GM18907 (cell line): Measurements from ENCODE around the gene CLEC16A.

ENCODE experiments used
- ATAC-seq: cut with Tn5 transposase; IDR thresholded peaks from one replicate; pipeline ENCODE4 v1.9.1; 2021; ENCODE audit warnings: mild to moderate bottlenecking, moderate library complexity; ENCODE audit not compliant: unreplicated experiment

The CLEC16A gene

DNA sequence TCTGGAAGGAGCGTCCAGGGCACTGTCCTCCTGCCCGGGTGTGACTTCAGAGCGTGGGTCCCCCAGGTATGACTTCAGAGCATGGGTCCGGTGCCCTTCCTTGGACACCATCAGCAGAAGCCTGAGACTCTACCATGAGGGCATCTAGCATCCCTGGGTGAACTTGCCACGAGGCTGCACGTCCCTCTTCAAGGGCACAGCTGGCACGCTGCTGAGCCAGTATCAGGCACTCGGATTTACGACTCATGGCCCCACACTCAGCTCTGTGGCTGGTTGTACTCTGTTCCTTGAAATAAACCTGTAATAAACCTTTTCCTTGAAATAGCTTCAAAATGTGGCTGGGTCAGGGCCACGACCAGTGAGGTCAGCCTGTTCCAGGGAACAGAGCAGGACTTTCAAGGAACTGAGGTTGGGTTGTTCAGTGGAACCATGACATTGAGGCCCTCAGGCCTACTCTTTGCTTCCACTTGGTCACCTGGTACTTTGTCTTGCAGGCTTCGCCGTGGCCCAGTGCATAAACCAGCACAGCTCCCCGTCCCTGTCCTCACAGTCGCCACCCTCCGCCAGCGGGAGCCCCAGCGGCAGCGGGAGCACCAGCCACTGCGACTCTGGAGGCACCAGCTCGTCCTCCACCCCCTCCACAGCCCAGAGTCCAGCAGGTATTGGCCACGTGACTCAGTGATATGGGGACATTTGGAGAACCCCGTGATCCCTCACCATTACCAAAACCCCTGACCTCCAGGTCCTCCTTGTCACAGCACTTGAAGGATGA lies 221.7 kb downstream of the CLEC16A start:
- ATAC-seq = no peak

DNA sequence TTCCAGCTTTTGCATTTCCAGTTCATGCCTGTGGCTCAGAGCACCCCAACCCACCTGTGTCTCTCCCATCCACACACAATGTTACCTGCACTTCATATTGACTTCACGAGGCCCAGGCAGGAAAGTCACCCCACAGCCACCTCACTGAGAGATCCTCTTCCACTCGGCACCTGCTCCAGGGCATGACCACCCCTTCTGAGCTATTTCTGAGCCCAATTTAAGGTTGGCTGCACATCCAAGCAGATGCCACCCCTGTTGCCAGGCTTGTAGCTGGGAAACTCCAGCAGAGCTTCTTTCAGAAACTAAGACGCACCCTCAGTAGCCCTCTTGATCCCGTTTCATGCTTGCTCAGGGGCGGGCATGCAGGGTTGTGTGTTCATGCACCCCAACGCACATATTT lies 223.2 kb downstream of the CLEC16A start:
- no peak for ATAC-seq

DNA sequence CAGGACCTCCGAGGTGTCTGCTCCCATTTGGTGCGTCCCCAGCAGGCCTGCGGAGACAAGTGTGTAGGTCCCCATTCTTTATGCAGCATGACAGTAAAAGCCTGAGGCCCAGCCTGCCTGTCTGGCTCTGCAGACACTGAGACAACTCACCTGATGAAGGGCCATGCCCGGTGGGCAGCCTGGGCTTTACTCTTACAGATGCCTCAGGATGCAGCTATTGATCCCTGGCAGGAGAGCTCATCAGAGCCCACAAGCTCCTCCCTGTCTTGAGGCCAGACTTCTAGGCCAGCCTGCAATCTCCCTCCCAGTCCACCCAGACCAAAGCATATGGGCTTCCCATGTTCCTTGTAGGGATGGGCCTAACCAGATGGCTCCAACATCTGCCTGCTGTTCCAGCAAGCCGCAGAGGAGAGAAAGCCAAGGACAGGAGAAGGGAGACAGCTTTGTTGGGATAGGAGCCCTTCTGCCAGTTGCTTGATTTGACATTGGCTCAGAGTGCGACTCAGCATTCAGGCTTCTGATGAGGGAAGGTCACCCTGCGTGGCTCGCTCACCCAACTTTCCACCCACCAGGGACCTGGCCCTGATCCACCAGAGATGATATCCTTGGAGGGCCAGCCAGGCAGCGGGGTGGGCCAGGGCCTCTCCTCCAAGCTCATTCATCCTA lies 224.2 kb downstream of the CLEC16A start:
- ATAC-seq = no peak

DNA sequence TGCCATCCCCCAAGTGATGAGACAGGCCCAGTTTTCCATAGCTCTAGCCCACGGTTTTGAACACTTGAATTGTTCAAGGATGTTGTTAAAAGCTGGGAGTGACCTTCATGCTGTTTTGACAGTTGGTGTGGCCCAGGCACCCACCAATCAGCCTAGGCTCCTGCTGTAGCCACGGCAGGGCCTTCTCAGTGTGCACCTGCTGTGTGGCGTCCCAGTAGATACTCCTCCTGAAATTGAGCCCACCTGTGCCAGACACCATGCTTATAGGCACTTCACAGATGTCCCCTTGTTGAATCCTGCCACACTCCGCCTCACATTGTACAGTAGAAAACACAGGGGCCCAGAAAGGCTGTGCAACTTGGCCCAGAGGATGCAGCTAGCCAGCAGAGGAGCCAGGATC lies 225.3 kb downstream of the CLEC16A start:
- no peak for ATAC-seq

DNA sequence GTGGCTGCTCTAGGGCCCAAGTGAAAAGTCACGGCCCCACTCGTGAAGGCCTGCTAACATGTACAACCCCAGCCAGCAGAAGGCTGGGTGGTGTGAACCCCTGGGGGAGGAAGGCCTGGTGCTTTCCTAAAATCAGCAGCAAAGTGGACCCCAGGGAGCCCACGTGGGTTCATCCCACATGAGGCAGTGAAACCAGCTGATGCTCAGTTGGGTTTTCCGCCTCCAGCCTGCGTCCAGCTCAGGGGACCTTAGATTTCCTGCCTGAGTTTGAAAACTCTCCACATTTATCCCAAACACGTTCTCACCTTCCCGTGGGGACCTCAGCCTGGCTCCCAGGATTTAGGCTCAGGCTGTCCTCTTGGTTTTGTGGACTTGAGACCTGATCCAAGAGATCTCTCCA lies 225.8 kb downstream of the CLEC16A start:
- no peak for ATAC-seq

DNA sequence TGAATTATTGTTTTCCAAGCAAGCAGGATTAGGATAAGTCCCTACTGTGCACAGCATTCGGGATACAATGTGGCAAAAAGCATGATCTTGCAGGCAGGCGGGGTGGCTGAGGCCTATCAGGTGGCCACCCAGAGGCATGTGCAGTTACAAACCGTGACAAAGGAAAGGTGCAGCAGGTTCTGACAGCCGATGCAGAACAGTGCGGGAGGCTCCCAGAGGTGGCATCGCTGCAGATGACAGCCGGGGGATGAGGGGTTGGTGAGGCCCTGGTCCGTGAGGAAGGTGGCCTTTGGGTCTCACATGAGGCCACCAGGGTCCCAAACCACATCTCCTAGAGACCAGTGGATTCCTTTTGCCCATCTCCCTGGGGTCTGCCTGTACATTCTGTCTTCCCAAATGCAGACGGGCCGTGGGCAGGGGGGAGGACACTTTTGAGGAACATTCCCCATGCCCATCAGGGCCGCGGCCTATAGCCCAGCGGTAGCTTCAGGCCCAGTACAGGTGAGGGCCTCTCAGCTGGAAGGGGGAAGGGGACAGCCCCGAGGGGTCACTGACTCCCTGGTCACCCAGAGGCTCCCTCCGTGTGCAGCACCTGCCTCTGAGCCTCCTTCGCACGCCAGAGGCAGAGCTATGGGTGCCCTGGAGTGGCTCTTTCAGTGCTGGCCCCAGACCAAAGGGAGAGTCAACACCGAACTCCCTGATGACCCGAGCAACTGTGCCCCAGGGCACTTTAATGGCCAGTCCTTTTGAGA lies 226.5 kb downstream of the CLEC16A start:
- ATAC-seq = no peak

DNA sequence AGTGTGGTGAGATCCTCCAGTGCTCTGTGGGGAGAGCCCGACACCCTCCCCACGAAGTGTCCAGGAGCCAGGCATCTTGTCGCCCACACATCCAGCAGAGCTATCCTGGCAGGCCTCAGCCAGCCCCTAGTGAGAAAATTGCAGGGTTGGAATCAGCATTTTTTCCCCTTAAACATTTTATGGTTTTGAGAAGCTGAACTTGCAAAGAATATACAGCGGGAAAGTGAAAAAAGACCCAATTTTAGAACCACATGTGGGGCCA lies 227.0 kb downstream of the CLEC16A start:
- ATAC-seq = no peak

DNA sequence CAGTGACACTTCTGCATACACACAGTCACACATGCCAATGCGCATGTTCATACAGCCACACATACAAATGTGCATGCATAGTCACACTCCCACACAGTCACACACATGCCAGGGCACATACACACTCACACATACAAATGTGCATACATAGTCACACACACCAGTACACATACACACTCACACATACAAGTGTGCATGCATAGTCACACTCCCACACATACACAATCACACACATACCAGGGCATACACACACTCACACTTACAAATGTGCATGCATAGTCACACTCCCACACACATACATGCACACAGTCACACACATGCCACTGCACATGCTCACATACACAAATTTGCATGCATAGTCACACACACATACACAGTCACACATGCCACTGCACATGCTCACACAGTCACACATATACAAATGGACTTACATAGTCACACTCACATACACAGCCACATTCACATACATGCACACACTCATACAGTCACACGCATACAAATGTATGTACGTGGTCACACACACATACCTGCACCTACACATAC lies 227.5 kb downstream of the CLEC16A start:
- no peak for ATAC-seq

DNA sequence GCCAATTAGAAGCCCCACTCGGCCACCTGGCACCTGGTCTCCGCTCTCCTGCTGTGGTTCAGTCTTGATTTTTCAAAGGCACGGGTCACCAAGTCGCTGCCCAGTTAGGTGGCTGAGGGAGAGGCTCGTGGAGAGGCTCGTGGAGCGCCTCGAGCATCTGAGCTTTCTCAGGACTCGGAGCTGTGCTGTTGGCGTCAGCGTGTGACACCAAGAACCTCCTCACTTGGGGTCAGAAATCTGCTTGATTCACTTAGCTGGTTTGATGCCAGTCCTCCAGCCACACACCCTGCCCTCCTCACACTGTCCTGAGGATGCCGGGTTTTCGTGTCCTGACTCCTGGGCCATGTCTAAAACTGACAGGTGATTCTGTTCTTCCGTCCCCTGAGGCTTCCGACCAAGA lies 229.1 kb downstream of the CLEC16A start:
- ATAC-seq = no peak

DNA sequence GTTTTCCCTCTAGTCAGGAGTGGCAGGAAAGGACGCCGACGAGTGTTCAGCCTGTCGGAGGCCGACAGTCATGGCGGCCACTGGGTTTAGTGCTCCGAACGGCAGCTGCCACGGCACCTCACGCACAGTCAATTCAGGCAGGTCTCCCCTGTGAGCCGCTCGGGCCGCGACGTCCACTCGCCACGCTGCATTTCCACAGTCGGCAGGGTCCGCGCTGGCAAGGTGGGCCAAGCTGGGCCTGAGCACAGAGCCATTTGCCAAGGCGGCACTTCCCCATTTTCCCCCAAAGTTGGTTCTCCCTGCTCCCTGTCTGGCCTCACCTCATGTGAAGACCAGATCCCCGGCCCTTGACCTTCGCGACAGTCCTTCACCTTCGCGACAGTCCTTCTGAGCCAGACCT lies 229.8 kb downstream of the CLEC16A start:
- ATAC-seq = no peak

DNA sequence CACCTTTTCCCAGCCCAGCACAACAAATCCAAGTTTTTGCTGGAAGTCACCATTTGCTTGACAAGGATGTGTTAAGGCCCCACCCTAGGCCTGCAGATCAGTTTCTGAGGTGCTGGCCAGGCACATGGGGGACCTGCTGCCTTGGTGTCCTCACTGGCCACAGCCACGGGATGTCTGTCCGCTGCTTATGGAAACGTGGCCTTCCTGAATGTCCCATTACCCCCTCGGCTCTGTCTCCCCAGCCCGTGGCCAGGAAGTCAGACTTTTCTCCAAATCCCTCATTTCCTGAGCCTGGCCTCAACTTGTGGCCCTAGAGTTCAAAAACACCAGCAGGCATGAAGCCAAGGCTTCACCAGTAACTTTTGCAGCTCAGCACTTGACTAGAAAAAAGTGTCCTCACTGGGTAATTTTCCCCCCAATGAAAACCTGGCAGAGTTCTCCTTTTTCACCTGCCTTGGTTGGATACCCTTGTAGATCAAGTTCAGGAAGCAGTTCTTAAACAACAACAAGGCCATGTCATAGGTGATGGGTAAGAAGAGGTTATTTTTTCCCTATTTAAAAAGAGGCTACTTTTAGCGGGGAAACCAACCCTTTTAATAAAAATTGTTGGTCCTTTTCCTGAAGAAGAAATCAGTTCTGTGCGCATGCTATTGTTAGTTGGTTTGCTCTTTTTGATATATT lies 230.9 kb downstream of the CLEC16A start:
- ATAC-seq = peak; percentile 3

DNA sequence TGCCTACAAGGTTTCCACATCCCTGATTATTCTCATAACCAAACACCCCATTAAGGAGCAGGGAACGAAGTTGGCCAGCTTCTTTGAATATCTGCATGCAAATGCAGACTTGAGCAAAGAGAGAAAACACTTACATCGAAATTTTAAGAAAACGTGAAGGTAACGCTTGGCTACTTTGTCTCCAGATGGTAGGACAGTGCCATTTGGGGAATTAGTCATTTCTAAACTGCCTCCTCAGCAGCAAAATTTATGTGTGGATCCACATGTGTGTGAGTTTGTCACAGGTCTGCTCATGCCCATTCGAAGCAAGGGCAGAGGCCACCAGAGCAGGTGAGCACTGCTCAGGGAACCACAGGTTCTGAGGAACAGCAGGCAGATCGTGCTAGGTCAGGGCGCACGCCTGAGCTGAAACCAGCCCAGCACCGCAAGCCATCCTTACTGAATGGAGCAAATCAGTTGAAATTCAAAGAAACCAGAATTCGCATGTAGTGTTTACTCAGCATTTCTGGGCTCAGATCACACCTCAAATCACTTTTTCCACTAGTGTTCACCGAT lies 231.5 kb downstream of the CLEC16A start:
- peak; percentile 59 for ATAC-seq

DNA sequence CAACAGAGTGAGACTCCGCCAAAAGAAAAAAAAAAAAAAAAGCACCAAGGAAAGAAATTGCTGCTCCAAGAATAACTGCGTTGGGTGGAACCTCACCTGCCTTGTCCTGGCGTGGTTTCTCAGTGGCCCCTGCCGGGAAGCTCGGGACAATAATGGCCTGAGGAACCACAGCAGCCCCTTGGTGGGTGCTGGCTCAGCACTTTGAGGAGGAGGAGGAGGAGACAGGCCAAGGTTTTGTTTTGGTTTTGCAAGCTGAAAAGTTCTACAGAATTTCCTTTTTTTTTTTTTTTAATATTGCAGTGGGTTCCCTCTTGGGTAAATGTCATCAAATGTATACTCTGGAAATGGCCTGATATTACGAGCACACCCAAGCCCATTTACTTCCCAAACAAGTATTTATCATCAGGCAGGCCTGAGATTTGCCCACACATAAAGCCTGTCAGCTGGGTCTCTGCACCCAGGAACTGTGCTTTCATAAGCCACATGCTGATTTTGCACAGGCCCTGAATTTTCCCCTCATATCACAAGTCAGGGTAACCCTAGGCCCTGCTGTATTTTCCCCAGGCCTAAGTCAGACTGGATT lies 233.3 kb downstream of the CLEC16A start:
- ATAC-seq = no peak

DNA sequence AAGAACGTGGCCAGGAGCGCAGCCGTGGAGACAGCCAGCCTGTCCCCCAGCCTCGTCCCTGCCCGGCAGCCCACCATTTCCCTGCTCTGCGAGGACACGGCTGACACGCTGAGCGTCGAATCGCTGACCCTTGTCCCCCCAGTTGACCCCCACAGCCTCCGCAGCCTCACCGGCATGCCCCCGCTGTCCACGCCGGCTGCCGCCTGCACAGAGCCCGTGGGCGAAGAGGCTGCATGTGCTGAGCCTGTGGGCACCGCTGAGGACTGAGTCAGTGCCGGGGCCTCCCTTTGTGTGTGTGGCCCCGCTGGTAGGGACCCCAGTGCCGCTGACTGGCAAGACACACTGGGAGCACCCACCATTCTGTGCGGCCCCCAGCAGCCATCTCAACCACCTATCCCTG lies 234.1 kb downstream of the CLEC16A start:
- no peak for ATAC-seq

DNA sequence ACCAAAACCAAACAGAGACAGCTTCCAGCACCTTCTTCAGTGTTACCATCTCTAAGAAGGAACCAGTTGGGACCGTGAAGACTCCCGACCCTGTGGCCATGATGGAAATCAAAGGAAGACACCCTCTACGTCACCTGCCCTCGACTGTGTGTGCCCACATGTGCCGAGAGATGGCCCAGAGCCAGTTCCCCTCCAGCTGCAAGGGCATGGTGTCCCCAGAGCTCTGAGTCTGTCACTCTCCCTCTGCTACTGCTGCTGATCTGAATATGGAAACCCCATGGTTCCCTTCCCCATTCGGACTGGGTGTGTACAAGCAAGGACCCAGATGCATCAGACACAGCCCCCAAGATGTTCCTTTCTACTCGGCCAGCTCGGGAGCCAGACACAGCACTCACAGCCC lies 235.2 kb downstream of the CLEC16A start:
- ATAC-seq = no peak

DNA sequence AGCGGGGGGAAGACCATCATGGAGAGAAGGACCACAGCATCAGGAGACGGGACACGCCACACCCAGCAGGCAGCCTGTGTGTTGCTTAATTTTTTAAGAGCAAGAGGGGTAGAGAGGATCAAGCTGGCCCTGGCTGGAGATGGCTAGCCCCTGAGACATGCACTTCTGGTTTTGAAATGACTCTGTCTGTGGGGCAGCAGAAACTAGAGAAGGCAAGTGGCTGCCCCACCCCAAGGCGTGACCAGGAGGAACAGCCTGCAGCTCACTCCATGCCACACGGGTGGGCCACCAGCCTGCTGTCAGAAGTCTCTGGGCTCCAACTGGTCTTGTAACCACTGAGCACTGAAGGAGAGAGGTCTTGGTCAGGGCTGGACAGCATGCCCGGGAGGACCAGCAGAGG lies 236.1 kb downstream of the CLEC16A start:
- peak; percentile 25 for ATAC-seq

DNA sequence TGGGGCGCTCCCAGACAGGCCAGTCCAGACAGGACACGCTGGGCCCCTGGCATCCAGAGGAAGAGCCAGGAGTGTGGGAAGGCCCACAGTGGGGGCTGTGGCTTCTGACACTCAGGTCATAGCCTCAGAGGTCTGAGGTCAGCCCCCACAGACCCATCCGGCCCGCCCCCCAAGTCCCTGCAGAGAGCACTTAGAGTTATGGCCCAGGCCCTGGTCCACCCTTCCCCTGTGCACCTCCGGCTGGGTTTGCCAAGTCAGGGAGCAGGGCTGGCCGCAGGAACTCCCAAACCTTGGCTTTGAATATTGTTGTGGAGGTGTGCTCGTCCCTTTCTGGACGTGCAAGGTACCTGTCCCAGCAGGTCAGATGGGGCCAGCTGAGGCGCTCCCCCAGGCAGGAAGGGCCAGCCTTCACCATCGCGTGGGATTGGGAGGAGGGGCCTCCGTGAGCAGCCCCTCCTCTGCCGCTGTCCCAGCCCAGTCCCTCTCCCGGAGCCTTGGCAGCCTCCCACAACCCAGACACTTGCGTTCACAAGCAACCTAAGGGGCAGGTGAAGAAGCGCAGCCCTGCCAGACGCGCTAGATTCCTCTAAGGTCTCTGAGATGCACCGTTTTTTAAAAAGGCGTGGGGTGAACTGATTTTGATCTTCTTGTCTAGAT lies 237.0 kb downstream of the CLEC16A start:
- no peak for ATAC-seq

DNA sequence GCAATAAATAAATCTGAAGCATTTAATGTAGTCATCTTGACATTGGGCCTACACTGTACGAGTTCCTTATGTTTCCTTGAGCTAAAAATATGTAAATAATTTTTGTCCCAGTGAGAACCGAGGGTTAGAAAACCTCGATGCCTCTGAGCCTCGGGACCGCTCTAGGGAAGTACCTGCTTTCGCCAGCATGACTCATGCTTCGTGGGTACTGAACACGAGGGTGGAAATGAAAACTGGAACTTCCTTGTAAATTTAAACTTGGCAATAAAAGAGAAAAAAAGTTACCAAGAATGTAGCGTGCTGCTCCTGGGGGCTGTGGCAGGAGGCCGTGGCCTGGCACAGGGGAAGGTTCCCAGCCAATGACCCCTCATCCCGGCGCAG lies 237.5 kb downstream of the CLEC16A start:
- no peak for ATAC-seq

DNA sequence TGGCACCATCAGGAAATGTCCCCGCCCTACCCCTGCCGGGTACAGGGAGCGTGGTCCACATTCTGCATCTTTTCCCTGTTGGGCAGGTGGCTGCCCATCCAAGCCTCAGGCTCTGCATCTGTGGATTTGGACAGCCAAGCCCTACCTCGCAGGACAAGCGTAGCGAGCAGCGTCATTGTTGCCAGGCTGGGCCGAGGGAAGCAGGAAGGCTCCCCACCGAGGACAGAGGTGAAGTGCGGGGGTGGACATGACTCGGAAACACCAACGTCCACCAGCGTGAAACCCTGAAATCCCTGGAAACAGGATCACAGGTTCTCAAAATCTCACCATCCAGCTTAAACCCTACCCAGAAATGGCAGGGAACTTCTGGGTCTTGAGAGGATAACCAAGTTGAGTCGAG lies 238.0 kb downstream of the CLEC16A start:
- no peak for ATAC-seq
